ENCODE data around the gene GLIS1.

Gene GLIS1

GRCh38 chr1:53510215-53510614 lies 228.7 kb downstream of the GLIS1 start:
- Histone ChIP-seq H3K36me3 (ENCODE audit: insufficient read depth, low read length) (no peaks in the 10 kb centered on the region), H3K4me3 (no peak overlapping the region), H3K9ac (ENCODE audit: insufficient read length) (no peak overlapping the region), H3K27ac (no peak overlapping the region), H3K9me3 (ENCODE audit: low read depth, low read length) (no peaks in the 10 kb centered on the region)
- DNase-seq (ENCODE audit: low read depth, low spot score): no peak
- TF ChIP-seq POLR2AphosphoS5 (IDR thresholded peaks at IDR 0.05; ENCODE audit: borderline replicate concordance, low read depth, low read length) (no peak), EZH2 (IDR thresholded peaks at IDR 0.05) (no peak), FOXP2 (optimal IDR thresholded peaks at IDR 0.05; ENCODE audit: control extremely low read depth, extremely low read length, insufficient read depth) (no peak)

DNA sequence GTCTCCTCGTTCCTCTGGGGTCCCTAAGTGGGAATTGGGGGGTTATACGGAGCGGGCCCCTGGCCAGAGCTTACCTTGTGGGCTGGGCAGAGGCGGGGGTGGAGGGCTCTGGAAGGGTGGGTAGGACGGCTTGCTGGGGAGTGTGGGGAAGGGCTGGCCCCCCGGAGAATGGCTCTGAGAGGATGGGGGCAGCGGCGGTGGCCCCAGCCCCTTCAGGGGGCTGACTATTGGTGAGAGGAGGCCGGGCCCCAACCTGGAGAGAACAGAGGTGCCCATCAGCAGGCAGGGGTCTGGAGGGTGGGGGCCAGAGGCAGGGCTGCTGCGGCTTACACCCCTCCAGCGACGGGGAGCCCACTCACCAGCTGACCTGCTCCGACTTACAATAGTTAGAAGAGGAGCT lies 229.2 kb downstream of the GLIS1 start:
- no peak overlapping the region for H3K9ac ChIP-seq (ENCODE audit: insufficient read length)
- no peak for DNase-seq (ENCODE audit: low read depth, low spot score)
- TF ChIP-seq EZH2 (IDR thresholded peaks at IDR 0.05) (no peak), FOXP2 (optimal IDR thresholded peaks at IDR 0.05; ENCODE audit: control extremely low read depth, extremely low read length, insufficient read depth) (no peak), POLR2AphosphoS5 (IDR thresholded peaks at IDR 0.05; ENCODE audit: borderline replicate concordance, low read depth, low read length) (no peak)
- no peak overlapping the region for H3K27ac ChIP-seq
- H3K36me3 ChIP-seq (ENCODE audit: insufficient read depth, low read length): no peaks in the 10 kb centered on the region
- H3K9me3 ChIP-seq (ENCODE audit: low read depth, low read length): no peaks in the 10 kb centered on the region
- H3K4me3 ChIP-seq: no peak overlapping the region

DNA sequence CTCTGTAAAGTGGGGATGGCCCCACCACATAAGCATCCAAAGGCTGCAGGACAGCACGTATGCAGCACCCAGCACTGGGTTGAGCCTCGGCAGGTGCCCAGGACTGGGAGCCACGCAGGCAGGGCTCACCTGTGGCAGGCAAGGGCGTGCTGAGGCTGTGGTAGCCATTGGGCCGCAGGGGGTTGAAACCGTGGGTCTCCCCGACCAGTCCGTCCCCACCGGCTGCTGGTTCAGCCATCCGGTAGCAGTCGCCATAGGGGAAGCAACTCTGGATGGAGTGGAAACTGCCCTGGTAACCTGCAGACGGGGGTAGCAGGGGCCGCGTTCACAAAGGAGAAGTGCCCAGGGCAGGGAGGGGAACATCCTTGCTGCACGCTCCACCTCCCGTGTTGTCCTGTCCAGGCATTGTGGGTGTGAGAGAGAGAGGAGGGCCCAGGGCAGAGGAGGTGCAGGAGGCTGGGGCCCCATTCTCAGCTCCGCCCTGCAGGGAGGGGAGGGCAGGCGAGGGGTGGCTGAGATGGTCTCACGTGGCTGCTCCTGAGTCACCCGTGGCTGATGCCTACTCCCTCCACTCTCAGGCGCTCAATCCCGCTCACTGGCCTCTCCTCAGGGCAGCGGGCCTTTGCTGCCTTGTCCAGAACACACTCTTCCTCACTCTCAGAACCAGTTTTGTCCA lies 229.8 kb downstream of the GLIS1 start:
- DNase-seq (ENCODE audit: low read depth, low spot score): no peak
- H3K9ac ChIP-seq (ENCODE audit: insufficient read length): no peak overlapping the region
- no peaks in the 10 kb centered on the region for H3K9me3 ChIP-seq (ENCODE audit: low read depth, low read length)
- TF ChIP-seq FOXP2 (optimal IDR thresholded peaks at IDR 0.05; ENCODE audit: control extremely low read depth, extremely low read length, insufficient read depth): no peak
- TF ChIP-seq EZH2 (IDR thresholded peaks at IDR 0.05): no peak
- TF ChIP-seq POLR2AphosphoS5 (IDR thresholded peaks at IDR 0.05; ENCODE audit: borderline replicate concordance, low read depth, low read length): no peak
- no peaks in the 10 kb centered on the region for H3K36me3 ChIP-seq (ENCODE audit: insufficient read depth, low read length)
- H3K4me3 ChIP-seq: no peak overlapping the region
- no peak overlapping the region for H3K27ac ChIP-seq

- Histone ChIP-seq H3K27ac (no peak overlapping the region), H3K36me3 (ENCODE audit: insufficient read depth, low read length) (no peaks in the 10 kb centered on the region), H3K9me3 (ENCODE audit: low read depth, low read length) (no peaks in the 10 kb centered on the region), H3K4me3 (no peak overlapping the region), H3K9ac (ENCODE audit: insufficient read length) (no peak overlapping the region)
- no peak for DNase-seq (ENCODE audit: low read depth, low spot score)
- TF ChIP-seq POLR2AphosphoS5 (IDR thresholded peaks at IDR 0.05; ENCODE audit: borderline replicate concordance, low read depth, low read length) (no peak), EZH2 (IDR thresholded peaks at IDR 0.05) (no peak), FOXP2 (optimal IDR thresholded peaks at IDR 0.05; ENCODE audit: control extremely low read depth, extremely low read length, insufficient read depth) (no peak)
These were observed 230.6 kb downstream of the GLIS1 start for GRCh38 chr1:53508056-53508990.

DNA sequence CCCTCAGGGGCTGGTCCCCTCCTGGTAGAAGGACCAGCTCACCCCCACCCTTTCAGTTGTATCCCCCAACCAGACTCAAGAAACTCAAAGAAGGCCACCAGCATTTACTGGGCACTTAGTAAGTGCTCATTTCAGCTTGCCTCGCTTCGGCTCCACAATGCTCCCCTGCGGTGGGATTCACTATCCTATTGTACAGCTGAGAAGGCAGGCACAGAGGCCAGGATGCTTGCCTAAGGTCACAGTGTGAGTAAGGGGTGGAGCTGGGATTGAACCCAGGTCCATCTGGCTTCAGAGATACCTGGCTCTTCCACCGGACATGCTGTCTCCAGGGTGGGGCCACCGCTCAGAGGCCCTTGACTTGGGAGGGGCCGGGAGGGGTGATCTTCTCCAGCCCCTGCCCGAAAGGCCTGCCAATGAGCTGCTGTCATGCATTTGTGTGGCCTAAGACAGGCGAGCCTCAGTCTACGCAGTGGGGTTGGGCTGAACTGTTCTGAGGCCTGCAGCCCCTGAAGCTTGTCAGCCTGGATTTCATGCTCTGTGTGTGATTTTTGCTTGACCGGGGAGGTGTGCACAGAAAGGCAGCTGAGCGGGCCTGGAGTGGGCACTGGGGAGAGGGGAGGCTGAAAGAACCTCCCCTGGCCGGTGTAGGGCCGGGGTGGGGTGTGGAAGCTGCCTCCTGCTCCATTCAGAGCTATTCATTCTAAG lies 231.7 kb downstream of the GLIS1 start:
- no peaks in the 10 kb centered on the region for H3K36me3 ChIP-seq (ENCODE audit: insufficient read depth, low read length)
- no peak overlapping the region for H3K9ac ChIP-seq (ENCODE audit: insufficient read length)
- no peak for DNase-seq (ENCODE audit: low read depth, low spot score)
- TF ChIP-seq POLR2AphosphoS5 (IDR thresholded peaks at IDR 0.05; ENCODE audit: borderline replicate concordance, low read depth, low read length) (no peak), FOXP2 (optimal IDR thresholded peaks at IDR 0.05; ENCODE audit: control extremely low read depth, extremely low read length, insufficient read depth) (no peak), EZH2 (IDR thresholded peaks at IDR 0.05) (no peak)
- no peak overlapping the region for H3K27ac ChIP-seq
- no peak overlapping the region for H3K4me3 ChIP-seq
- H3K9me3 ChIP-seq (ENCODE audit: low read depth, low read length): no peaks in the 10 kb centered on the region

DNA sequence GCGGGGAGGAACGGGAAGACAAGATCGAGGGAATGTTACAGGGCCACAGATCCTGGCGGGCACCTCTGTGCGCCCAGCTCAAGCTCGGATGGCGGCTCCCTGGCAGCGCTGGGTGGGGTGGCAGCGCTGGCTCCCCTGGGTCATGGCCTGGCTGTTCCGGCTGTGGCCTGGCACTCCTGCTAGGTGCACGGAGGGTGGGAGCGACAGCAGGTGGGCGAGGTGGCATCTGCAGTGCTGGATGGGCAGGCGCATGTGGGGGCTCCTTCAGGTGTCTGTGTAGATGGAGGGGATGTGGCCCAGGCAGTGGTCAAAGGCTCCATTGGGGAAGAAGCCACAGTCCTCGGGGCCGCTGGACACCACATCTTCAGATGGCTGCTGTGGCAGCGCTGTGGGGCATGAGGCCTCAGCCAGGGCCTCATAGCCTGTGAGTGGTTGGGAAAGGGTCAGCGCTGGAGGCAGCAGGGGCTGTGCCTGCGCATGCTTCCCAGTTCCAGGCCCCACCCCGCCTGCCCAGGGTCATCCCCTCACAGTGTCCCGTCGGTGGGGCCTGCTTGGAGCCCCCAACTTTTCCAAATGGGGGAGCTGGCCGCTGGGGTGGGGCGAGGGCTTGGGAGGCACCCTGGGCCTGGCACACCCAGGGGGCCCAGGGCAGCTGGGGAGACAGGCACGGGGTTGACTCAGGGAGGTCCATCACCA lies 232.5 kb downstream of the GLIS1 start:
- TF ChIP-seq FOXP2 (optimal IDR thresholded peaks at IDR 0.05; ENCODE audit: control extremely low read depth, extremely low read length, insufficient read depth) (no peak), EZH2 (IDR thresholded peaks at IDR 0.05) (no peak), POLR2AphosphoS5 (IDR thresholded peaks at IDR 0.05; ENCODE audit: borderline replicate concordance, low read depth, low read length) (no peak)
- Histone ChIP-seq H3K27ac (no peak overlapping the region), H3K9me3 (ENCODE audit: low read depth, low read length) (no peaks in the 10 kb centered on the region), H3K36me3 (ENCODE audit: insufficient read depth, low read length) (no peaks in the 10 kb centered on the region), H3K9ac (ENCODE audit: insufficient read length) (no peak overlapping the region), H3K4me3 (no peak overlapping the region)
- DNase-seq (ENCODE audit: low read depth, low spot score): no peak

DNA sequence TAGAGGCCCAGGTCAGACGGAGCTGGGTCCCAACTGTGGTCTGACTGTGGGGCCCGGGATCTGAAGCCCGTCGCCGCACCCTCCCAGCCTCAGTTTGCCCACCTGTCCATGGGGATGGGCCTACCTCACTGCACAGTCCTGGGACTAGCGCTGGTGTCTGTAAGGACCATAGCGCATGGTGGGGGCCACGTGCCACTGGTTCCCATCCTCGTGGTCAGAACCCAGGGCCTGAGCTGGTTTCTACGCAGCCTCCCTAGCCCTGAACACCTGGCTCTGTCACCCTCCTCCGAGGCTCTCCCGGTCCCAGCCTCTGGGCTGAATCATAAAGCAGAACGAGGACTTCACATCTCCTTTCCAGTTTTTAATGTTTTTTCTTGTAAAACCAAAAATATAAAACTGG lies 233.1 kb downstream of the GLIS1 start:
- no peaks in the 10 kb centered on the region for H3K36me3 ChIP-seq (ENCODE audit: insufficient read depth, low read length)
- TF ChIP-seq FOXP2 (optimal IDR thresholded peaks at IDR 0.05; ENCODE audit: control extremely low read depth, extremely low read length, insufficient read depth) (no peak), EZH2 (IDR thresholded peaks at IDR 0.05) (no peak), POLR2AphosphoS5 (IDR thresholded peaks at IDR 0.05; ENCODE audit: borderline replicate concordance, low read depth, low read length) (no peak)
- no peak overlapping the region for H3K27ac ChIP-seq
- H3K9ac ChIP-seq (ENCODE audit: insufficient read length): no peak overlapping the region
- DNase-seq (ENCODE audit: low read depth, low spot score): no peak
- H3K9me3 ChIP-seq (ENCODE audit: low read depth, low read length): no peaks in the 10 kb centered on the region
- H3K4me3 ChIP-seq: no peak overlapping the region

Measured in SK-N-MC (cell line).